HG03575 (cell line): ENCODE results near the gene DAB1.

Experiments
- ATAC-seq: cut with Tn5 transposase; IDR thresholded peaks from one replicate; pipeline ENCODE4 v1.9.1; 2021; ENCODE audit not compliant: unreplicated experiment, insufficient number of reproducible peaks, low FRiP score; ENCODE audit errors: extremely low read depth

Gene DAB1

GRCh38 chr1:57072401-57073110 is 351.3 kb downstream of the DAB1 start:
- no peak for ATAC-seq

GRCh38 chr1:57067863-57068262 is 356.0 kb downstream of the DAB1 start:
- no peak for ATAC-seq

- no peak for ATAC-seq
Measured at GRCh38 chr1:57066980-57067610, 356.8 kb downstream of the DAB1 start.

- no peak for ATAC-seq
Measured at GRCh38 chr1:57065442-57065841, 358.4 kb downstream of the DAB1 start.

GRCh38 chr1:57064379-57065140 is 359.3 kb downstream of the DAB1 start:
- no peak for ATAC-seq

- no peak for ATAC-seq
Measured at GRCh38 chr1:57063406-57064125, 360.3 kb downstream of the DAB1 start.

- no peak for ATAC-seq
Measured at GRCh38 chr1:57061369-57061768, 362.5 kb downstream of the DAB1 start.

GRCh38 chr1:57060451-57060850 is 363.4 kb downstream of the DAB1 start:
- ATAC-seq: no peak

- ATAC-seq: no peak
Measured at GRCh38 chr1:57058652-57059501, 365.0 kb downstream of the DAB1 start.

GRCh38 chr1:57048856-57049255 is 375.0 kb downstream of the DAB1 start:
- ATAC-seq: no peak

- no peak for ATAC-seq
Measured at GRCh38 chr1:57046462-57046861, 377.4 kb downstream of the DAB1 start.

- no peak for ATAC-seq
Measured at GRCh38 chr1:57041901-57042300, 382.0 kb downstream of the DAB1 start.

GRCh38 chr1:57040811-57041210 is 383.0 kb downstream of the DAB1 start:
- no peak for ATAC-seq

- no peak for ATAC-seq
Measured at GRCh38 chr1:57036641-57037579, 386.9 kb downstream of the DAB1 start.

- no peak for ATAC-seq
Measured at GRCh38 chr1:57034713-57035112, 389.1 kb downstream of the DAB1 start.

- ATAC-seq: no peak
Measured at GRCh38 chr1:57033222-57034001, 390.4 kb downstream of the DAB1 start.
